ENCODE results near the gene MEAK7. TPM values are rescaled to one million over a fixed set of nuclear protein-coding genes. Genes with fewer than 3 reads are reported as not detected.

The MEAK7 gene
- polyA plus RNA-seq, 3 donors, result 2.5 to 5.0 (median 4.7) TPM

DNA sequence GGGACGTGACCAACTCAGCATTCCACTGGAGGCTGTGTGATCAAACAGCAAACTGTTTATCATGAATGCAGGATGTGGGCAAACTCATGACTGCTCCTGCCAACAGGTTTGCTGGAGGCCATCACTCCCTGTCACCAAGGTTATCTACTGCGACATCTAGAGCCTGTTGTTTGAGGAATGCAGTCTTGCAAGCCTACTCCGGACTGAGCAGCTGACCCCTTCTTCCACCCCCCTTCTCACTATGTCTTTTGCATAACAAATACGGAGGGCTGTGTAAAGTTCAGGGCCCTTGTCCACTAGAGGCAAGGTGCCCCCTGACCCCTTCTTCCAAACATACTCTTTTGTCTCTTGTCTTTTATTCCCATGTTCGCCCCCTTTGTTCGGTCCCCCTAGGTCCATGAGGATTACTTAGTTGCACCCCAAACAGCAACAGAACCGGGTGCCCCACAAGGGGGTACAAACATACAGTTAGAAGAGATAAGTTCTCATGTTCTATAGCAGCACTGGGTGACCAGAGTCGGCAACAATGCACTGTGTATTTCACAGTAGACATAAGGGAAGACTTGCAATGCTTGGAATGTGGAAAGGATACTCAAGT lies 28.7 kb downstream of the MEAK7 start:
- no peak overlapping the region for H3K4me3 Mint-ChIP-seq
- TF ChIP-seq, protein P1, sequence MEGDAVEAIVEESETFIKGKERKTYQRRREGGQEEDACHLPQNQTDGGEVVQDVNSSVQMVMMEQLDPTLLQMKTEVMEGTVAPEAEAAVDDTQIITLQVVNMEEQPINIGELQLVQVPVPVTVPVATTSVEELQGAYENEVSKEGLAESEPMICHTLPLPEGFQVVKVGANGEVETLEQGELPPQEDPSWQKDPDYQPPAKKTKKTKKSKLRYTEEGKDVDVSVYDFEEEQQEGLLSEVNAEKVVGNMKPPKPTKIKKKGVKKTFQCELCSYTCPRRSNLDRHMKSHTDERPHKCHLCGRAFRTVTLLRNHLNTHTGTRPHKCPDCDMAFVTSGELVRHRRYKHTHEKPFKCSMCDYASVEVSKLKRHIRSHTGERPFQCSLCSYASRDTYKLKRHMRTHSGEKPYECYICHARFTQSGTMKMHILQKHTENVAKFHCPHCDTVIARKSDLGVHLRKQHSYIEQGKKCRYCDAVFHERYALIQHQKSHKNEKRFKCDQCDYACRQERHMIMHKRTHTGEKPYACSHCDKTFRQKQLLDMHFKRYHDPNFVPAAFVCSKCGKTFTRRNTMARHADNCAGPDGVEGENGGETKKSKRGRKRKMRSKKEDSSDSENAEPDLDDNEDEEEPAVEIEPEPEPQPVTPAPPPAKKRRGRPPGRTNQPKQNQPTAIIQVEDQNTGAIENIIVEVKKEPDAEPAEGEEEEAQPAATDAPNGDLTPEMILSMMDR (IDR thresholded peaks at IDR 0.05), result no peak
- Histone ChIP-seq H3K27me3 (ENCODE audit: control insufficient read depth in 2 of 2, insufficient read depth in 2 of 2, low read length in 2 of 2) (no peaks in the 10 kb centered on the region), H3K9ac (ENCODE audit: insufficient read depth, low read length, poor library complexity, severe bottlenecking) (no peak overlapping the region), H2AFZ (ENCODE audit: insufficient read depth, low read depth, low read length, poor library complexity, severe bottlenecking) (no peak overlapping the region), H4K20me1 (ENCODE audit: insufficient read depth, low read length) (no peaks in the 10 kb centered on the region), H3K36me3 (replicated peaks in 1 of 2; ENCODE audit: control insufficient read depth in 1 of 2, insufficient read depth in 2 of 2, low read length in 2 of 2) (peaks cover 0 to 6% of the 10 kb centered on the region in 2 donors), H3K9me3 (replicated peaks in 1 of 2; ENCODE audit: control insufficient read depth in 1 of 2, insufficient read depth in 1 of 2, low read length in 2 of 2) (peaks cover 9 to 17% of the 10 kb centered on the region in 2 donors), H3K4me2 (replicated peaks; ENCODE audit: extremely low read depth, low read length, poor library complexity, severe bottlenecking) (no peak overlapping the region), H3K79me2 (ENCODE audit: insufficient read depth, low read length) (no peaks in the 10 kb centered on the region), H3K4me1 (ENCODE audit: control insufficient read depth in 1 of 2, insufficient read depth in 2 of 2, low read length in 2 of 2) (no peaks in the 10 kb centered on the region), H3K27ac (ENCODE audit: low read depth in 1 of 2, low read length in 2 of 2) (no peak overlapping the region), H3K4me3 (replicated peaks in 1 of 3; ENCODE audit: low read depth in 2 of 3, low read length in 3 of 3) (no peak overlapping the region)
- peaks cover 12 to 26% (median 20%) of the 10 kb centered on the region in 7 donors for H3K9me3 Mint-ChIP-seq
- no peaks in the 10 kb centered on the region for H3K4me1 Mint-ChIP-seq
- intact Hi-C loops (cut with micrococcal nuclease), result no loop called here
- 94% methylated on average over 5 of the region's 8 CpGs for WGBS (ENCODE audit: insufficient coverage)
- no peak for DNase-seq
- no peak overlapping the region for H3K27ac Mint-ChIP-seq
- H3K36me3 Mint-ChIP-seq, result peaks cover 7 to 25% of the 10 kb centered on the region in 2 donors
- H3K27me3 Mint-ChIP-seq (ENCODE audit: low read depth in 3 of 3), result peaks cover 0 to 3% (median 2%) of the 10 kb centered on the region in 3 donors

DNA sequence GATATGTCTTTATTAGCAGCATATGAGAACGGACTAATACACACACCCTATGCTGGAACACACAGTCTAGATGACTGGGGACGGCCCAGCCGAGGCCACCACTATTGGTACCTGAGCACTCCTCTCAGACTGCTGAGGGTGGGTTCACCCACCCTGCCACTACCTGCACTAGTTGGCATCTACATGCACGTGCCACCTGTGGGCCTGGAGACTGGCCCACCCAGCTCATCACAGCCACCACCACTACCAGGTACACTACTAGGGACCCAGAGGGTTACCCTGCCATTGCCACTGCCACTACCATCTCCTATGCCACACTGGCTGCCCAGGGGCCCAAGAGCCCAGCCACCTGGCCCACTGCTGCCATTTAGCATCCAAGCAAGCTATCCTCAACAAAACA lies 32.5 kb downstream of the MEAK7 start:
- Histone ChIP-seq H3K36me3 (replicated peaks in 1 of 2; ENCODE audit: control insufficient read depth in 1 of 2, insufficient read depth in 2 of 2, low read length in 2 of 2) (peaks cover 0 to 7% of the 10 kb centered on the region in 2 donors), H4K20me1 (ENCODE audit: insufficient read depth, low read length) (no peaks in the 10 kb centered on the region), H3K27ac (ENCODE audit: low read depth in 1 of 2, low read length in 2 of 2) (no peak overlapping the region), H3K9me3 (replicated peaks in 1 of 2; ENCODE audit: control insufficient read depth in 1 of 2, insufficient read depth in 1 of 2, low read length in 2 of 2) (peaks cover 18 to 22% of the 10 kb centered on the region in 2 donors), H3K79me2 (ENCODE audit: insufficient read depth, low read length) (no peaks in the 10 kb centered on the region), H3K9ac (ENCODE audit: insufficient read depth, low read length, poor library complexity, severe bottlenecking) (no peak overlapping the region), H3K4me3 (replicated peaks in 1 of 3; ENCODE audit: low read depth in 2 of 3, low read length in 3 of 3) (no peak overlapping the region), H3K4me2 (replicated peaks; ENCODE audit: extremely low read depth, low read length, poor library complexity, severe bottlenecking) (no peak overlapping the region), H3K27me3 (ENCODE audit: control insufficient read depth in 2 of 2, insufficient read depth in 2 of 2, low read length in 2 of 2) (no peaks in the 10 kb centered on the region), H2AFZ (ENCODE audit: insufficient read depth, low read depth, low read length, poor library complexity, severe bottlenecking) (no peak overlapping the region), H3K4me1 (ENCODE audit: control insufficient read depth in 1 of 2, insufficient read depth in 2 of 2, low read length in 2 of 2) (no peaks in the 10 kb centered on the region)
- Mint-ChIP-seq H3K4me3 (no peak overlapping the region), H3K27ac (no peak overlapping the region), H3K9me3 (peaks cover 21 to 35% (median 28%) of the 10 kb centered on the region in 7 donors), H3K4me1 (no peaks in the 10 kb centered on the region), H3K27me3 (ENCODE audit: low read depth in 3 of 3) (peaks cover 0 to 3% (median 2%) of the 10 kb centered on the region in 3 donors), H3K36me3 (peaks cover 11 to 12% of the 10 kb centered on the region in 2 donors)
- TF ChIP-seq, protein P1 (IDR thresholded peaks at IDR 0.05), result no peak
- DNase-seq, result no peak
- WGBS (ENCODE audit: insufficient coverage), result 96% methylated on average over 4 of the region's 4 CpGs
- intact Hi-C loops (cut with micrococcal nuclease), result no loop called here
